Lower lobe of right lung (tissue), 2 donors: ENCODE measurements around the gene PPP3CB. TPM values are rescaled to one million over a fixed set of nuclear protein-coding genes. Genes with fewer than 3 reads are reported as not detected.
A peak's percentile ranks its signal among the peaks of the same experiment; 100 is the strongest.
"Not testable (repeated sequence)": the region's sequence is repeated elsewhere in the genome, so short reads cannot be mapped to it uniquely, and the experiment has no call there.

Source experiments
- ATAC-seq, 2 donors: fragments of 200-7000 bp; cut with Tn5 transposase; one replicate each; pipeline ENCODE4 v1.9.1; 2020 to 2022; ENCODE audit warnings: mild to moderate bottlenecking in 2 of 2, moderate library complexity in 2 of 2
- DNase-seq: peaks from one replicate; pipeline ENCODE4 v3.0.0-alpha.2; 2020
- H3K27ac ChIP-seq: fragments of 200-600 bp; one replicate; pipeline ENCODE4 v1.8.0; 2022
- H3K27me3 ChIP-seq: fragments of 200-600 bp; one replicate; pipeline ENCODE4 v1.8.0; 2022; ENCODE audit warnings: low read depth
- H3K36me3 ChIP-seq: fragments of 200-600 bp; one replicate; pipeline ENCODE4 v1.8.0; 2022; ENCODE audit warnings: mild to moderate bottlenecking
- H3K4me1 ChIP-seq: fragments of 200-600 bp; one replicate; pipeline ENCODE4 v1.8.0; 2022
- H3K4me3 ChIP-seq: fragments of 200-600 bp; one replicate; pipeline ENCODE4 v1.8.0; 2022; ENCODE audit warnings: mild to moderate bottlenecking
- H3K9me3 ChIP-seq: fragments of 200-600 bp; one replicate; pipeline ENCODE4 v1.8.0; 2022
- CTCF ChIP-seq: fragments of 200-600 bp; IDR thresholded peaks from one replicate; pipeline ENCODE4 v1.8.0; 2022; ENCODE audit warnings: antibody characterized with exemption, mild to moderate bottlenecking
- intact Hi-C: fragments of 100-400 bp; cut with DNase I; formaldehyde crosslinking; loops from one replicate; pipeline ENCODE4 v1.11.0; 2022
- total RNA-seq: library from RNA; stranded (reverse); fragmentation: NEBNext Ultra II Directional; extraction: Animal tissue kit (Norgen Biotek cat#: 25700); gene quantifications from one replicate; pipeline ENCODE4 v1.2.1, GENCODE V29; 2021
- donor health status: DM: no; HTN: yes; CAD: no; lungs with severe emphysema.

PPP3CB gene
- total RNA-seq, 1 donor from 2014 or later = 41.3 TPM

- H3K36me3 ChIP-seq = peaks cover 18% of the 10 kb centered on the region
- H3K9me3 ChIP-seq = no peaks in the 10 kb centered on the region
- ATAC-seq (no peak), DNase-seq (no peak)
- H3K4me1 ChIP-seq = peaks cover 7% of the 10 kb centered on the region
- intact Hi-C loops = no loop called here
- no peak overlapping the region for H3K27ac ChIP-seq
- no peaks in the 10 kb centered on the region for H3K27me3 ChIP-seq
- H3K4me3 ChIP-seq = no peak overlapping the region
- no peak for TF ChIP-seq CTCF
These were observed 91.1 kb downstream of the PPP3CB start for GRCh38 chr10:73404690-73405089.

- ATAC-seq = no peak
- Histone ChIP-seq H3K27ac (no peak overlapping the region), H3K27me3 (no peaks in the 10 kb centered on the region), H3K4me1 (peaks cover under 1% of the 10 kb centered on the region), H3K36me3 (peaks cover 44% of the 10 kb centered on the region), H3K4me3 (no peak overlapping the region), H3K9me3 (no peaks in the 10 kb centered on the region)
- no peak for TF ChIP-seq CTCF
- intact Hi-C loops = no loop called here
- no peak for DNase-seq
These were observed 94.2 kb downstream of the PPP3CB start for GRCh38 chr10:73401636-73402035.

DNA sequence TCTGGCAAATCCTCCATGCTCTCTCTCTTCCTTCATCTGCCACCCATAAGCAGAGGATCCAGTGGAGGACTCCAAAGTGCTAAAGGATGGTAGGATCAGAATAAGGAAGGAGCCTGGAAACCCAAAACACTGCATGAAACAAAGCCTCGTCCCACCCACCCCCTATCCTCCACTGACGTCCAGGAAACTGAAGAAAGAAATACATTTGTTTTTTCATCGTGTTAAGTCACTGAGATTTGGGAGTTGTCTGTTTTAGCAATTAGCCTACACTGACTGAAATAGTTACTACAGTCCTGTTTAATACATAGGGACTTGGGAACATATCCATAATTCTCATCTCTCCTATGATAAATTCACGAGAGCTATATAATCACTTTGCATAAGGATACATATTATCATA is 96.8 kb downstream of the PPP3CB start:
- Histone ChIP-seq H3K4me1 (no peaks in the 10 kb centered on the region), H3K27ac (no peak overlapping the region), H3K4me3 (no peak overlapping the region), H3K27me3 (no peaks in the 10 kb centered on the region), H3K36me3 (peaks cover 66% of the 10 kb centered on the region), H3K9me3 (no peaks in the 10 kb centered on the region)
- intact Hi-C loops = no loop called here
- no peak for TF ChIP-seq CTCF
- ATAC-seq (no peak), DNase-seq (no peak)

- ATAC-seq (peak in 1 of 2 donors; percentile 18), DNase-seq (no peak)
- Histone ChIP-seq H3K4me3 (no peak overlapping the region), H3K27ac (no peak overlapping the region), H3K36me3 (peaks cover 66% of the 10 kb centered on the region), H3K9me3 (no peaks in the 10 kb centered on the region), H3K4me1 (no peaks in the 10 kb centered on the region), H3K27me3 (no peaks in the 10 kb centered on the region)
- no peak for TF ChIP-seq CTCF
- intact Hi-C loops = no loop called here
These were observed 97.8 kb downstream of the PPP3CB start for GRCh38 chr10:73398024-73398423.

DNA sequence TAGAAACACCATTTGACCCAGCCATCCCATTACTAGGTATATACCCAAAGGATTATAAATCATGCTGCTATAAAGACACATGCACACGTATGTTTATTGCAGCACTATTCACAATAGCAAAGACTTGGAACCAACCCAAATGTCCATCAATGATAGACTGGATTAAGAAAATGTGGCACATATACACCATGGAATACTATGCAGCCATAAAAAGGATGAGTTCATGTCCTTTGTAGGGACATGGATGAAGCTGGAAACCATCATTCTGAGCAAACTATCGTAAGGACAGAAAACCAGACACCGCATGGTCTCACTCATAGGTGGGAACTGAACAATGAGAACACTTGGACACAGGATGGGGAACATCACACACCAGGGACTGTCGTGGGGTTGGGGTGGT is 101.5 kb downstream of the PPP3CB start:
- ATAC-seq, H3K4me1 ChIP-seq, H3K27me3 ChIP-seq, H3K4me3 ChIP-seq, H3K27ac ChIP-seq, DNase-seq, intact Hi-C loops, H3K9me3 ChIP-seq: not testable (repeated sequence)
- H3K36me3 ChIP-seq = peaks cover 78% of the 10 kb centered on the region

DNA sequence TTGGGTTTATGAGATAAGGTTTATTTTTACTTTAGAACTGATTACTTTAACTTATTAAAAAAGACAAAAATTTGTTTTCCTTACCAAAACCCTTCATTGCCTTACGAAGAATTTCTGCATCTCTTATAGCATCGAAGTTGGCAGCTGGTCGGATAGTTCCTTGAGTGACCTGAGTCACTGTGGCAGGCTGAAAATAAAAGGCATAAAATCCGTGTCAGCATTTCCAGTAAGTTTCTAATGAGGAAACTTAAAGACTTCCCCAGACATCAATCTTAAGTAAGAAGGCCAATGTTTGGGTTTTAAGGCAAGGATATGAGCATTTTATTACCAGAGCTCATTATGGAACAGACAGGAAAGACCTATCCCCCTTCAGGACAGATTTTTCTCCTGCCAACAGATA is 107.6 kb downstream of the PPP3CB start:
- DNase-seq (no peak), ATAC-seq (no peak)
- intact Hi-C loops = no loop called here
- TF ChIP-seq CTCF = no peak
- no peaks in the 10 kb centered on the region for H3K9me3 ChIP-seq
- H3K4me3 ChIP-seq = no peak overlapping the region
- peaks cover 88% of the 10 kb centered on the region for H3K36me3 ChIP-seq
- H3K27me3 ChIP-seq = no peaks in the 10 kb centered on the region
- H3K4me1 ChIP-seq = no peaks in the 10 kb centered on the region
- no peak overlapping the region for H3K27ac ChIP-seq
